ENCODE data around the gene GRIP1. TPM values are rescaled to one million over a fixed set of nuclear protein-coding genes. Genes with fewer than 3 reads are reported as not detected.
A peak's percentile ranks its signal among the peaks of the same experiment; 100 is the strongest.

GRIP1 gene
- total and polyA plus RNA-seq, 2 donors from 2014 or later, result 3.9 to 18.4 TPM

DNA sequence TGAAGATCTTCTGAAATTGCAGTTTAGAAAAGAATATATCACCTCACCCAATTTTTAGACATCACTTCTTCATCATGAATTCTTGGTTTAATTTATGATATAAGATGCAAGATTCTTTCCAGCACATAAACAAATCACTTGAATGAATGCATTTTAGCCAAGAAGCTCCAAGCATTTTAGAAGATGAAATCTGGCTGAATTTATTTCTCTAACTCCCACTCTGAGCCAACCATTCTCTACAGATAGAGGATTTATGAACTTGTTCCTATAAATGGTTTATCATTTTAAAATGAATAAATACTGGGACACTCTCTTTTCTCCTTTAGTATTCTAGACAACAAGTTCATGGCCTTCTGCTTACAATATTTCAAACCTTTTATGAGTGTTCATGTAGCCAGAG lies 71.7 kb downstream of the GRIP1 start:
- FAIRE-seq, result no peak
- intact Hi-C loops (cut with DNase I), result no loop called here
- no peaks in the 10 kb centered on the region for H3K9me3 ChIP-seq (ENCODE audit: control insufficient read depth in 2 of 3, insufficient read depth in 1 of 3, low read length in 3 of 3)
- no peaks in the 10 kb centered on the region for H3K27me3 ChIP-seq (ENCODE audit: control insufficient read depth, insufficient read depth, low read length)
- H3K4me3 ChIP-seq (ENCODE audit: low read length in 3 of 3), result no peak overlapping the region
- TF ChIP-seq, protein P1, sequence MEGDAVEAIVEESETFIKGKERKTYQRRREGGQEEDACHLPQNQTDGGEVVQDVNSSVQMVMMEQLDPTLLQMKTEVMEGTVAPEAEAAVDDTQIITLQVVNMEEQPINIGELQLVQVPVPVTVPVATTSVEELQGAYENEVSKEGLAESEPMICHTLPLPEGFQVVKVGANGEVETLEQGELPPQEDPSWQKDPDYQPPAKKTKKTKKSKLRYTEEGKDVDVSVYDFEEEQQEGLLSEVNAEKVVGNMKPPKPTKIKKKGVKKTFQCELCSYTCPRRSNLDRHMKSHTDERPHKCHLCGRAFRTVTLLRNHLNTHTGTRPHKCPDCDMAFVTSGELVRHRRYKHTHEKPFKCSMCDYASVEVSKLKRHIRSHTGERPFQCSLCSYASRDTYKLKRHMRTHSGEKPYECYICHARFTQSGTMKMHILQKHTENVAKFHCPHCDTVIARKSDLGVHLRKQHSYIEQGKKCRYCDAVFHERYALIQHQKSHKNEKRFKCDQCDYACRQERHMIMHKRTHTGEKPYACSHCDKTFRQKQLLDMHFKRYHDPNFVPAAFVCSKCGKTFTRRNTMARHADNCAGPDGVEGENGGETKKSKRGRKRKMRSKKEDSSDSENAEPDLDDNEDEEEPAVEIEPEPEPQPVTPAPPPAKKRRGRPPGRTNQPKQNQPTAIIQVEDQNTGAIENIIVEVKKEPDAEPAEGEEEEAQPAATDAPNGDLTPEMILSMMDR (IDR thresholded peaks at IDR 0.05; ENCODE audit: borderline replicate concordance, extremely low read depth, insufficient read depth), result no peak
- H3K27ac ChIP-seq (ENCODE audit: low read depth in 2 of 2, low read length in 2 of 2), result no peak overlapping the region
- H3K4me1 ChIP-seq (ENCODE audit: control insufficient read depth in 2 of 3, insufficient read depth in 2 of 3, low read depth in 1 of 3, low read length in 3 of 3), result peaks cover 0 to 5% (median 0%) of the 10 kb centered on the region in 3 donors
- no peaks in the 10 kb centered on the region for H3K36me3 ChIP-seq (ENCODE audit: control insufficient read depth in 2 of 3, insufficient read depth in 3 of 3, low read length in 3 of 3)
- DNase-seq, result peak in 1 of 5 donors; percentile 25
- H3K9ac ChIP-seq (ENCODE audit: low read length in 3 of 3), result no peak overlapping the region

DNA sequence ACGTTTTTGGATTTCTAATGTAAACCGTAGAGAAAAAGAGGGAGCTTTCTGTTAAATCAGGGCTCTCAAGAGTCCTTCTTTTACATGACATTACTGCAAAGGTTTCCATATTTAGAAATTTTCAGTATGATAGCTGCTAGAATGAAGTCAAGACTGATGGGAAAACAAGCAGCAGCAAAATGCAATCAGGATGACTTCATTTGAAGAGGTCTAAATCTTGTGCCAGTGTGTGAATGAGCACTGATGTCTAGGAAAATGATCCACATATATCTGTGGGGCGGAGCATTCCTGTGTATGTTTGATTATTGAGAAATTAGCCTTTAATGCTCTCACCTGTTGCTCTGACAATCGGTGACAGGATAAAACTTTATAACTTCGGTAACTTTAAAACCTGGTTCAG lies 73.6 kb downstream of the GRIP1 start:
- FAIRE-seq (no peak), DNase-seq (no peak)
- Histone ChIP-seq H3K36me3 (ENCODE audit: control insufficient read depth in 2 of 3, insufficient read depth in 3 of 3, low read length in 3 of 3) (no peaks in the 10 kb centered on the region), H3K9ac (ENCODE audit: low read length in 3 of 3) (no peak overlapping the region), H3K27me3 (ENCODE audit: control insufficient read depth, insufficient read depth, low read length) (no peaks in the 10 kb centered on the region), H3K27ac (ENCODE audit: low read depth in 2 of 2, low read length in 2 of 2) (no peak overlapping the region), H3K4me1 (ENCODE audit: control insufficient read depth in 2 of 3, insufficient read depth in 2 of 3, low read depth in 1 of 3, low read length in 3 of 3) (peaks cover 0 to 5% (median 0%) of the 10 kb centered on the region in 3 donors), H3K9me3 (ENCODE audit: control insufficient read depth in 2 of 3, insufficient read depth in 1 of 3, low read length in 3 of 3) (no peaks in the 10 kb centered on the region), H3K4me3 (ENCODE audit: low read length in 3 of 3) (no peak overlapping the region)
- intact Hi-C loops (cut with DNase I), result no loop called here
- TF ChIP-seq, protein P1 (IDR thresholded peaks at IDR 0.05; ENCODE audit: borderline replicate concordance, extremely low read depth, insufficient read depth), result no peak

DNA sequence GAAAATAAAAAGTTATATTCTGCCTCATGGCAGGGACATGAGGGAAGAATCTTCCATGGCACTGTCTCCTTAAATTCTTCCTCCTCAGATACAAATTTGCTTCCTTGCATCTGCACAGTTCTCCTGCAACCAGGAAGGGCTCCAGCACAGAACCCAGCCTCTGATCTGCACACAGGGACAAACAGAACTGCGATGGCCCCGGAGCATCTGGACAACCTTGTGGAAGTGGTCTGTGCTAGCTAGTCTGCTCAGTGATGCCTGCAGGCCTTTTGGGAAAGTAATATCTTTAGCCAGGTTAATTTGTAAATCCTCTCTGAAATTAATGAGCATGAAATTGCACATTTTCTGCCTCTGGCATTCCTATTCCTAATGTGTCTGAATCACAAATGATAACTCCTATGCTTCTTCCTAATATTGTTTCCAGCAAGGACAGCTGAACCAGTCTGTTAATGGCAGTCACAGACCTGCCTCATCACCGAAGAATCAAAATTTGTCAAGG lies 74.8 kb downstream of the GRIP1 start:
- no peak overlapping the region for H3K9ac ChIP-seq (ENCODE audit: low read length in 3 of 3)
- TF ChIP-seq, protein P1 (IDR thresholded peaks at IDR 0.05; ENCODE audit: borderline replicate concordance, extremely low read depth, insufficient read depth), result no peak
- intact Hi-C loops (cut with DNase I), result no loop called here
- no peak overlapping the region for H3K4me3 ChIP-seq (ENCODE audit: low read length in 3 of 3)
- peaks cover 0 to 5% (median 0%) of the 10 kb centered on the region in 3 donors for H3K4me1 ChIP-seq (ENCODE audit: control insufficient read depth in 2 of 3, insufficient read depth in 2 of 3, low read depth in 1 of 3, low read length in 3 of 3)
- H3K36me3 ChIP-seq (ENCODE audit: control insufficient read depth in 2 of 3, insufficient read depth in 3 of 3, low read length in 3 of 3), result no peaks in the 10 kb centered on the region
- H3K27ac ChIP-seq (ENCODE audit: low read depth in 2 of 2, low read length in 2 of 2), result no peak overlapping the region
- no peaks in the 10 kb centered on the region for H3K9me3 ChIP-seq (ENCODE audit: control insufficient read depth in 2 of 3, insufficient read depth in 1 of 3, low read length in 3 of 3)
- no peaks in the 10 kb centered on the region for H3K27me3 ChIP-seq (ENCODE audit: control insufficient read depth, insufficient read depth, low read length)
- DNase-seq, result no peak
- FAIRE-seq, result no peak

DNA sequence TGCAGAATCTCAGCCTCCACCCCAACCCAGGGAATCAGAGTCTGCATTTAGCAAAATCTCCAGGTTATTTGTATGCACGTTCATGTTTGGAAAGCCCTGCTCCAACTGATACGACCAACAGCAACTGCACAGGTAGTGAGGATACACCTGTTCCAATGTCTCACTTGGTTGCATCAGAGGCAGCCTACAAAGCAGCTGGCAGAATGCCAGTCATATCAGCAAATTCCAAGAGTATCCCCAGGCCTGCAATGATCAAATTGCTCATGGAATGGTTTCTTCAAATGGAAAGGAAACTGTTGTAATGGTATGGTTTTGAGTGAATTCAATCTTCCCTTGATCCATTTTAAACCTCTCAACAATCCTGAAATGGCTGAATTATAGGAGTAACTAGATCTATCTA lies 75.4 kb downstream of the GRIP1 start:
- Histone ChIP-seq H3K27ac (ENCODE audit: low read depth in 2 of 2, low read length in 2 of 2) (no peak overlapping the region), H3K4me3 (ENCODE audit: low read length in 3 of 3) (no peak overlapping the region), H3K27me3 (ENCODE audit: control insufficient read depth, insufficient read depth, low read length) (no peaks in the 10 kb centered on the region), H3K9ac (ENCODE audit: low read length in 3 of 3) (no peak overlapping the region), H3K4me1 (ENCODE audit: control insufficient read depth in 2 of 3, insufficient read depth in 2 of 3, low read depth in 1 of 3, low read length in 3 of 3) (peaks cover 0 to 5% (median 0%) of the 10 kb centered on the region in 3 donors), H3K9me3 (ENCODE audit: control insufficient read depth in 2 of 3, insufficient read depth in 1 of 3, low read length in 3 of 3) (no peaks in the 10 kb centered on the region), H3K36me3 (ENCODE audit: control insufficient read depth in 2 of 3, insufficient read depth in 3 of 3, low read length in 3 of 3) (no peaks in the 10 kb centered on the region)
- DNase-seq (peak in 1 of 5 donors; percentile 56), FAIRE-seq (no peak)
- intact Hi-C loops (cut with DNase I), result no loop called here
- TF ChIP-seq, protein P1 (IDR thresholded peaks at IDR 0.05; ENCODE audit: borderline replicate concordance, extremely low read depth, insufficient read depth), result no peak
